T-helper 17 cell (primary cell): ENCODE measurements around the gene LMO2. TPM values are rescaled to one million over a fixed set of nuclear protein-coding genes. Genes with fewer than 3 reads are reported as not detected.
"Not testable (repeated sequence)": the region's sequence is repeated elsewhere in the genome, so short reads cannot be mapped to it uniquely, and the experiment has no call there.

Experiments
- ATAC-seq: fragments of 150-1000 bp; cut with Tn5 transposase; 2 replicates; pipeline ENCODE4 v1.10.0; 2021; ENCODE audit warnings: mild to moderate bottlenecking, moderate library complexity
- DNase-seq, 3 donors: peaks; one replicate each; pipeline versions ENCODE4 v3.0.0 to v3.0.0-alpha.2; 2020 to 2021
- H3K9me3 ChIP-seq: one replicate; pipeline ENCODE4 v1.7.0; 2013; ENCODE audit warnings: low read length, mild to moderate bottlenecking; ENCODE audit not compliant: control insufficient read depth, poor library complexity, severe bottlenecking
- H3K27ac Mint-ChIP-seq: one replicate; pipeline ENCODE4 v1.8.0; 2022; ENCODE audit warnings: mild to moderate bottlenecking, moderate library complexity, mixed read lengths
- H3K27me3 Mint-ChIP-seq: one replicate; pipeline ENCODE4 v1.8.0; 2022; ENCODE audit warnings: mixed read lengths
- H3K36me3 Mint-ChIP-seq: one replicate; pipeline ENCODE4 v1.8.0; 2022; ENCODE audit warnings: low read depth, mixed read lengths
- H3K4me1 Mint-ChIP-seq: one replicate; pipeline ENCODE4 v1.8.0; 2022; ENCODE audit warnings: mild to moderate bottlenecking, mixed read lengths
- H3K4me3 Mint-ChIP-seq: one replicate; pipeline ENCODE4 v1.8.0; 2022; ENCODE audit warnings: mild to moderate bottlenecking, moderate library complexity, mixed read lengths
- total RNA-seq, 4 donors: library from RNA in 2 of 4; stranded (reverse) in 2 of 4; gene quantifications; one replicate each; pipeline ENCODE4 v1.2.3 and lab custom pipeline; 2022 to 2026

The LMO2 gene
- total RNA-seq, 2 donors from 2014 or later: 1.8 to 2.1 TPM

- Mint-ChIP-seq H3K27ac (no peak overlapping the region), H3K4me1 (peaks cover 2% of the 10 kb centered on the region), H3K36me3 (no peaks in the 10 kb centered on the region), H3K27me3 (peaks cover 46% of the 10 kb centered on the region), H3K4me3 (no peak overlapping the region)
- no peak for ATAC-seq
- no peak for DNase-seq
- H3K9me3 ChIP-seq: no peaks in the 10 kb centered on the region
Measured at GRCh38 chr11:33926671-33927552, 35.0 kb upstream of the LMO2 start.

- Mint-ChIP-seq H3K4me3 (no peak overlapping the region), H3K27me3 (peaks cover 67% of the 10 kb centered on the region), H3K27ac (no peak overlapping the region), H3K4me1 (no peaks in the 10 kb centered on the region), H3K36me3 (no peaks in the 10 kb centered on the region)
- no peak for DNase-seq
- H3K9me3 ChIP-seq: no peaks in the 10 kb centered on the region
- no peak for ATAC-seq
Measured at GRCh38 chr11:33924341-33924740, 32.5 kb upstream of the LMO2 start.

- ATAC-seq (no peak), DNase-seq (no peak)
- H3K9me3 ChIP-seq: no peaks in the 10 kb centered on the region
- Mint-ChIP-seq H3K4me3 (no peak overlapping the region), H3K27ac (no peak overlapping the region), H3K27me3 (peaks cover 67% of the 10 kb centered on the region), H3K4me1 (no peaks in the 10 kb centered on the region), H3K36me3 (no peaks in the 10 kb centered on the region)
Measured at GRCh38 chr11:33923626-33924025, 31.8 kb upstream of the LMO2 start.

- no peak overlapping the region for H3K4me3 Mint-ChIP-seq
- ATAC-seq: peak; percentile 52
Measured at GRCh38 chr11:33920838-33921613, 29.1 kb upstream of the LMO2 start.

GRCh38 chr11:33919645-33920044 lies 27.8 kb upstream of the LMO2 start:
- ATAC-seq (no peak), DNase-seq (no peak)
- no peaks in the 10 kb centered on the region for H3K36me3 Mint-ChIP-seq
- no peak overlapping the region for H3K4me3 Mint-ChIP-seq
- H3K27ac Mint-ChIP-seq: no peak overlapping the region
- H3K4me1 Mint-ChIP-seq: no peaks in the 10 kb centered on the region
- H3K27me3 Mint-ChIP-seq: peaks cover 61% of the 10 kb centered on the region
- H3K9me3 ChIP-seq: no peaks in the 10 kb centered on the region

More at GRCh38 chr11:33920838-33921613, 29.1 kb upstream of the LMO2 start:
- Mint-ChIP-seq H3K36me3 (no peaks in the 10 kb centered on the region), H3K4me1 (no peaks in the 10 kb centered on the region), H3K27me3 (peaks cover 66% of the 10 kb centered on the region), H3K27ac (no peak overlapping the region)
- DNase-seq: no peak
- H3K9me3 ChIP-seq: no peaks in the 10 kb centered on the region

GRCh38 chr11:33917402-33917801 lies 25.5 kb upstream of the LMO2 start:
- H3K9me3 ChIP-seq, H3K36me3 Mint-ChIP-seq, DNase-seq, H3K4me3 Mint-ChIP-seq, H3K4me1 Mint-ChIP-seq, ATAC-seq, H3K27ac Mint-ChIP-seq: not testable (repeated sequence)
- peaks cover 45% of the 10 kb centered on the region for H3K27me3 Mint-ChIP-seq

GRCh38 chr11:33916736-33917135 lies 24.9 kb upstream of the LMO2 start:
- Mint-ChIP-seq H3K4me1 (no peaks in the 10 kb centered on the region), H3K27me3 (peaks cover 48% of the 10 kb centered on the region), H3K27ac (no peak overlapping the region), H3K36me3 (no peaks in the 10 kb centered on the region), H3K4me3 (no peak overlapping the region)
- no peak for DNase-seq
- no peak for ATAC-seq
- H3K9me3 ChIP-seq: no peaks in the 10 kb centered on the region

GRCh38 chr11:33915526-33915925 lies 23.6 kb upstream of the LMO2 start:
- no peaks in the 10 kb centered on the region for H3K9me3 ChIP-seq
- Mint-ChIP-seq H3K27ac (no peak overlapping the region), H3K27me3 (peaks cover 50% of the 10 kb centered on the region), H3K4me1 (no peaks in the 10 kb centered on the region), H3K4me3 (no peak overlapping the region), H3K36me3 (no peaks in the 10 kb centered on the region)
- DNase-seq (no peak), ATAC-seq (no peak)

GRCh38 chr11:33913991-33914390 lies 22.1 kb upstream of the LMO2 start:
- no peaks in the 10 kb centered on the region for H3K4me1 Mint-ChIP-seq
- ATAC-seq (no peak), DNase-seq (no peak)
- no peak overlapping the region for H3K4me3 Mint-ChIP-seq
- H3K27ac Mint-ChIP-seq: no peak overlapping the region
- no peaks in the 10 kb centered on the region for H3K9me3 ChIP-seq
- H3K27me3 Mint-ChIP-seq: peaks cover 53% of the 10 kb centered on the region
- no peaks in the 10 kb centered on the region for H3K36me3 Mint-ChIP-seq

- ATAC-seq: no peak
- no peaks in the 10 kb centered on the region for H3K4me1 Mint-ChIP-seq
- no peaks in the 10 kb centered on the region for H3K36me3 Mint-ChIP-seq
- H3K27me3 Mint-ChIP-seq: peaks cover 57% of the 10 kb centered on the region
- H3K27ac Mint-ChIP-seq: no peak overlapping the region
- no peak for DNase-seq
- no peak overlapping the region for H3K4me3 Mint-ChIP-seq
- no peaks in the 10 kb centered on the region for H3K9me3 ChIP-seq
Measured at GRCh38 chr11:33912405-33913361, 20.8 kb upstream of the LMO2 start.

GRCh38 chr11:33910958-33911339 lies 19.1 kb upstream of the LMO2 start:
- Mint-ChIP-seq H3K27me3 (peaks cover 58% of the 10 kb centered on the region), H3K36me3 (no peaks in the 10 kb centered on the region)

GRCh38 chr11:33910296-33910957 lies 18.6 kb upstream of the LMO2 start:
- peaks cover 5% of the 10 kb centered on the region for H3K4me1 Mint-ChIP-seq
- DNase-seq (no peak), ATAC-seq (no peak)
- no peaks in the 10 kb centered on the region for H3K36me3 Mint-ChIP-seq
- no peaks in the 10 kb centered on the region for H3K9me3 ChIP-seq
- H3K27me3 Mint-ChIP-seq: peaks cover 58% of the 10 kb centered on the region
- no peak overlapping the region for H3K4me3 Mint-ChIP-seq
- no peak overlapping the region for H3K27ac Mint-ChIP-seq

More at GRCh38 chr11:33910958-33911339, 19.1 kb upstream of the LMO2 start:
- Mint-ChIP-seq H3K27ac (no peak overlapping the region), H3K4me1 (peaks cover 5% of the 10 kb centered on the region), H3K4me3 (no peak overlapping the region)
- no peaks in the 10 kb centered on the region for H3K9me3 ChIP-seq
- ATAC-seq: no peak
- DNase-seq: no peak
